Measurements from ENCODE around the gene APOBEC4.

The APOBEC4 gene

GRCh38 chr1:183674339-183674738 lies 21.2 kb upstream of the APOBEC4 start:
- DNase-seq: no peak

- no peak for DNase-seq
Measured at GRCh38 chr1:183673605-183674323, 20.6 kb upstream of the APOBEC4 start.

GRCh38 chr1:183670169-183670568 lies 17.1 kb upstream of the APOBEC4 start:
- no peak for DNase-seq

- DNase-seq: no peak
Measured at GRCh38 chr1:183656355-183656754, 3.2 kb upstream of the APOBEC4 start.

- peak; percentile 56 for DNase-seq
Measured at GRCh38 chr1:183655562-183656075, 2.5 kb upstream of the APOBEC4 start.

GRCh38 chr1:183654706-183655105 lies 1.6 kb upstream of the APOBEC4 start:
- no peak for DNase-seq

GRCh38 chr1:183653876-183654451 lies 848 bp upstream of the APOBEC4 start:
- no peak for DNase-seq

GRCh38 chr1:183653462-183653794 lies 312 bp upstream of the APOBEC4 start:
- no peak for DNase-seq

- DNase-seq: no peak
Measured at GRCh38 chr1:183652107-183652506, 1.0 kb downstream of the APOBEC4 start.

GRCh38 chr1:183651612-183652011 lies 1.5 kb downstream of the APOBEC4 start:
- no peak for DNase-seq

- DNase-seq: no peak
Measured at GRCh38 chr1:183648042-183648441, 5.1 kb downstream of the APOBEC4 start.

GRCh38 chr1:183646776-183647175 lies 6.3 kb downstream of the APOBEC4 start:
- no peak for DNase-seq

- DNase-seq: no peak
Measured at GRCh38 chr1:183645531-183645930, 7.6 kb downstream of the APOBEC4 start.

- DNase-seq: no peak
Measured at GRCh38 chr1:183642166-183642565, 10.9 kb downstream of the APOBEC4 start.

GRCh38 chr1:183640193-183640592 lies 12.9 kb downstream of the APOBEC4 start:
- DNase-seq: no peak

GRCh38 chr1:183638649-183639387 lies 14.3 kb downstream of the APOBEC4 start:
- DNase-seq: no peak

- no peak for DNase-seq
Measured at GRCh38 chr1:183636783-183637182, 16.3 kb downstream of the APOBEC4 start.

GRCh38 chr1:183636334-183636682 lies 16.8 kb downstream of the APOBEC4 start:
- no peak for DNase-seq

GRCh38 chr1:183635606-183636333 lies 17.3 kb downstream of the APOBEC4 start, which contains the start of gene ARPC5:
TSS of gene ARPC5 (minus strand) at chr1:183635783. CDS start at chr1:183635659, 124 bp downstream.
- DNase-seq: peak; percentile 96

GRCh38 chr1:183635099-183635605 lies 18.0 kb downstream of the APOBEC4 start:
- DNase-seq: peak; percentile 17

GRCh38 chr1:183634429-183635065 lies 18.6 kb downstream of the APOBEC4 start:
- DNase-seq: no peak

- DNase-seq: no peak
Measured at GRCh38 chr1:183633676-183634343, 19.3 kb downstream of the APOBEC4 start.
